ENCODE data around the gene NCOA4.
A peak's percentile ranks its signal among the peaks of the same experiment; 100 is the strongest.
"Not testable (repeated sequence)": the region's sequence is repeated elsewhere in the genome, so short reads cannot be mapped to it uniquely, and the experiment has no call there.

NCOA4 gene

GRCh38 chr10:46022978-46023702 is 7.3 kb downstream of the NCOA4 start:
- DNase-seq = peak; percentile 75

DNA sequence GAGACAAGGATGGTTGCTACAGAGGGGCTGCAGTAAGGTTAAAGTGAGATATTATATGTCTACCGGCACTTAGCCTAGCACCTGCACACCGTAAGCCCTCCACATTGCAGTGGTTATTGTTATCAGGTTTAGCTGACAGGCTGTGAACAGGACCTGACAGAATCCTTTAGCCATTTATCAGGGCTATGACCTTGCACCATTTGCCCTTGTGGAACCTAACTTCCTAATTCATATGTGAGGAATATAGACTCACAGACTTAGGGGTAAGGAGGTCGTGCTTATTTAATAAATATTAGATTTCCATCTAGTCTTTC is 10.1 kb downstream of the NCOA4 start:
- no peak for DNase-seq

- DNase-seq = no peak
These were observed 10.7 kb downstream of the NCOA4 start for GRCh38 chr10:46019569-46020343.

DNA sequence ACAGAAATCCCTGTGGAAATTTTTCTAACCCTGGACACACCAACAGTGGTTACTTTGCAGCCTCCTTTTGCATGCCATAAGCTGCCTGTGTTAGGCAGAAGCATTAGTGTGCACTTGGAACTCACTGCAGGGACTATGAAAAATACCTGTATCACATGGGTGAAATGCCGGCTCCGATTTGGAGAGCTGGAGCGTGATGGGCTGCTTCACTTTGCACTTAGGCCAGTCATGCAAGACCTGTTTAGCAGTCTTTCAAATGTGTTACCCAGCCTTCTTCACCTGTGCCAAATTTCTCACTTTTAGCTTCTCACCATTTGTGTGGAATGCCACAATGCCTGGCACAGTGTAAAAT is 11.3 kb downstream of the NCOA4 start:
- no peak for DNase-seq

GRCh38 chr10:46018453-46019176 is 11.8 kb downstream of the NCOA4 start:
- DNase-seq = no peak

DNA sequence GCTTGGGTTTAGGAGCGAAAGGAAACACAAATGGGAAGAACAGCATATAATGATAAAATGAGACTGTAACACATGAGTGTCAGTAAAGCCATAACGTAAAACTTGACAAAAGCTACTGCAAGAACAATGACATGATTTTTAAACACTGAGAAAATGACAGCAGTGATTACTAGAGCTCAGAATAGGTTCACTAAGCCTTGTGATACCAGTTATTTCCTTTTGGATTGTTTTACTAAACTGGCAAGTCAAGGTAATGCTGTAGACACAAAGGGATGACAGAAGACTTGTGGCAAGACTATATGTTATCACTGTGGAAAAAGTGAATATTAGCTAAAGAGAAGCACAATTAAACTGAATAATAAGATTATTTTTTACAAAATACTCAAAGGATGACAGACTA is 12.7 kb downstream of the NCOA4 start:
- no peak for DNase-seq

GRCh38 chr10:46016811-46017210 is 13.6 kb downstream of the NCOA4 start:
- DNase-seq = no peak

DNA sequence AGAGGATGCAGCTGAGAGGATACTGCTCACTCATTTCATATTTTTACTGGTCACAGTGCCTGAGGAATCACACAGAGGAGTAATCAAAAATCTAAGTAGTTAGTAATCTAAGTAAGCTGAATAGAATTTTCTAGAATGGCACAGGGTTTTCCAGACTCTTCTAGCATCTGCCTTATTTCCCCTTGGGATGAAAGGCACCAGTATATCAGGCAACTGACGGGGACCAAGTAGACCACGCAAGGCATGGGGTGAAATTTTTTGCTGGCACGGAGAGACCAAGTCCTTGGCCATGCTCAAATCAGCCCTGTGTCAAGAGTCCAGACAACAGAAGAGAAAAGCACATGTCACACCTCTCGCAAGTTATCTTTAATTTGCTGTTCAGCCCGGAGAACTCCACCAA is 14.2 kb downstream of the NCOA4 start:
- DNase-seq = no peak

DNA sequence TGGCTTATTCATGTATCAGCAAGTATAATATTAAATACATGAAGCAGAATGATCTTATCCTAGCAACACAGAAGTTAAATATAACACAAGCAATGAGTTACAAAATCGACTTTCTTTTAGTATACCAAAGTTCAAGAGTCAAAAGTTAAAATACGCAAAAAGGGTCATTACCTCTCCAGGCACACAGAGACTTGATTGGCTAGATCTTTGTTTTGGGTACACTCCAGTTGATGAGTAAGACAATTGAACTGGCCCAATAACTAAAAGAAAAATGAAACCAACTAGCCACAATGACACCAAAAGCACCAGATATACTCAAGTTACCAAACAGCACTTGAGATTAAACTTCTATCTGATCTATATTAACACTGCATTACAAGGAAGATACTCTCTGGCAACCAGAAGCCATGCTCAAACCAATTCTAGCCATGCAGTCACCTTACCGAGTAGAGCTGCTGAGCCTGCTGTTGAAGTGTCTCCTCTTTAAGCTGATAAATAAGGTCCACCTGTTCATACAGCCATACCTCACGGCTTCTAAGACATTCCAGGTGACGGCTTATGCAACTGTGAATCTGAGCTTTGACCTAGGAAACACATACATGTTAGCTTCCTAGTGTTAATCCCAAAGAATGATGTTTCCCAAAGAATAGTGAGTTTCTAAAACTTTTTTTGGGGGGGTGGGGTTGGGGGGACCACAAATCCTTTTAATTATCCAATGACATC is 15.6 kb downstream of the NCOA4 start:
- DNase-seq = no peak

GRCh38 chr10:46014206-46014605 is 16.2 kb downstream of the NCOA4 start:
- DNase-seq = no peak

DNA sequence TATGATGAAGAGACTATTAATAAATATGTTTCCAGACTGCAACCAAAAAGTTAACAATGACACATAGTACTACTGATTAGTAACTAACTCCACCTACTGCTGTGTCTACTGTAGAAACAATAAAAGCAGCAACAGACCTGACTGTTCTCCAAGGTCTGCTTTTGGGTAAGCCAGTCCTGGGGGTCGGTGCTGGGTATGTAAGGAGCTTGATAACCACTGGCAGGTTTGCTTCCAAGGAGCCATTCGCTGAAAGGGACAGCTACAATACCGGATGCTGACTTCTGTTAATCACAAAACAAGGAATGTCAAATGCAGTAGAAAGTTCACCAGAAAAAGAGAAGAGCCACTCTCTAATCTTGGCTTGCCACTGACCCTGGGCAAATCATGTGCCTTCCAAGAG is 17.7 kb downstream of the NCOA4 start:
- DNase-seq = no peak

DNA sequence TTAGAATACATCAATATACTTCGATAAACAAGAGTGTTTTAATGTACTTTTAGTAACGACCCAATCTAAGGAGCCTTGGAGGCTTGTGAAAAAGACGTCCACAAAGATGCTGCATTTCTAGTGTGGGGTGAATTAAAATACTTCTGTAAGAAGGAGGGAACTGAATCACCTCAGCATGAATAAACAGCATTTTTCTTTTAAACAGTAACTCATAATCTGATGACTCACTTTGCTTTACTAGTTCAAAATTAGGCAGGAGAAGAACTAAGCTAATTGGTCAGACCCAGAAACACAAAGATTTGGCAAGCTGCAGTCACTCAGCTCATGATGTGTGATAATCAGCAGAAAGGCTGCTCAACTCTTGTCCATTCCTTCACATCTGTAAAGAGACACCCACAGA is 24.2 kb downstream of the NCOA4 start:
- DNase-seq = no peak

DNA sequence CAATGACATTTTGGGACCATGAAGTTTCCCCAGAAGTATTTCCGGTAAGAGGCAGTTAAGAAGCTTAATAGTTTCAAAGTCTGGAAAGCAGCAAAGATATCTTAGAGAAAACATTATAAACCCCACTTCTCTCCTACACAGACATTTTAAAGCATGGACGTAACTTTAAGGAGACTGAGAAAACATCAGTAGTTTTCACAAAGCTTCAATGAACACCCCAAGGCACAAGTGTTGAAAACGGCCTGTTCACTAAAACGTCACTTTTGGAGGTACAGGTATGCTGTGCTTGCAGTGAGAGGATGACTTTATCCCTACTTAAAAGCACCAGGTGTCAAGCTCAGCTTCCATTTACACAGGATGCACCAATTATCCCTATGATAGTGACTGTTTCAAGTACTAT is 25.0 kb downstream of the NCOA4 start:
- no peak for DNase-seq

GRCh38 chr10:46004963-46005362 is 25.5 kb downstream of the NCOA4 start:
- DNase-seq = no peak

GRCh38 chr10:46002916-46003693 is 27.3 kb downstream of the NCOA4 start:
- DNase-seq = no peak

- DNase-seq = not testable (repeated sequence)
These were observed 28.2 kb downstream of the NCOA4 start for GRCh38 chr10:46002189-46002687.

DNA sequence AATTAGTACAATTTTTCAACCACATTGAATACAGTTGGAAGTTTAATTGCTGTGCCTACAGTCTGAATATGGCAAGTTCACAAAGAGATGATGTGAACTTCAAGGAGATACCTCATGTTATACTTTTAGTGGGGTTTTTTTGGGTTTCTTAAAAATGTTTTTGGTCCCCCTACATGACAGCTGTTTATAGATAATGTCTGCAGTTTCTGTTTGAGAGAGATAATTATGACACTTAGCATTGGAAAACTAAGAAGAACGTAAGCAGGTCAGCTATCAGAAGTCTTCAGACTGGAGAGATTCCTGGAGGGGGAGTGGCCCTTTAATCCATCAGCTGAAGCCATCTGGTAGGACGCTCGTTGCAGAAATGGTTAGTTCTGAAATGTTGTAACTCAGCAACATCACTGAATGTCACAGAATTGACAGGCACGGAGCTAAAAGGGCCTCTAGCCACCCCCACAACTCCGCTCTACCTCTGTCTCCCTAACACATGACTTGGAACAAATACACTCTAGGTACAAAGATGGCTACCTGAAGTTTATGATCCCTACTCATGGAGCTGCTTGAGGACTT is 29.2 kb downstream of the NCOA4 start:
- DNase-seq = no peak

DNA sequence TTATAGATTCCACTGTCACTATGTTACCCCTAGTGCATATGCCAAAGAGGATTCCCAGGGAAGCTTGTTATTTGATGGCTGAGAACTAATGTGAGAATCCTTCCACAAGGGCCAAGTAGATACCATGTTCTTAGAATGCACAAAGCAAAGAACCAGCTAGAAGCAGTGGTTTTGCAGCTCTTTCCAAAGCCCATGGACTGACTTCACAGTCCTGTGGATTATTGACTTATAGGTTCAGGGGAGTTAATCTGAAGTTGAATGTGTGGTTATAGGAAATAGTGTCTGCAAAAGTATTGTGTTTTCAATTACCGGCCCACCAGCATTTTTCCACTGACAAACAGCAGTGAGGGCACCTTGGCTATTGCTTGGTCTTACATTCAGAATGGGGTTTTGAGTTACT is 29.9 kb downstream of the NCOA4 start:
- DNase-seq = no peak

GRCh38 chr10:45999955-46000354 is 30.5 kb downstream of the NCOA4 start:
- not testable (repeated sequence) for DNase-seq

DNA sequence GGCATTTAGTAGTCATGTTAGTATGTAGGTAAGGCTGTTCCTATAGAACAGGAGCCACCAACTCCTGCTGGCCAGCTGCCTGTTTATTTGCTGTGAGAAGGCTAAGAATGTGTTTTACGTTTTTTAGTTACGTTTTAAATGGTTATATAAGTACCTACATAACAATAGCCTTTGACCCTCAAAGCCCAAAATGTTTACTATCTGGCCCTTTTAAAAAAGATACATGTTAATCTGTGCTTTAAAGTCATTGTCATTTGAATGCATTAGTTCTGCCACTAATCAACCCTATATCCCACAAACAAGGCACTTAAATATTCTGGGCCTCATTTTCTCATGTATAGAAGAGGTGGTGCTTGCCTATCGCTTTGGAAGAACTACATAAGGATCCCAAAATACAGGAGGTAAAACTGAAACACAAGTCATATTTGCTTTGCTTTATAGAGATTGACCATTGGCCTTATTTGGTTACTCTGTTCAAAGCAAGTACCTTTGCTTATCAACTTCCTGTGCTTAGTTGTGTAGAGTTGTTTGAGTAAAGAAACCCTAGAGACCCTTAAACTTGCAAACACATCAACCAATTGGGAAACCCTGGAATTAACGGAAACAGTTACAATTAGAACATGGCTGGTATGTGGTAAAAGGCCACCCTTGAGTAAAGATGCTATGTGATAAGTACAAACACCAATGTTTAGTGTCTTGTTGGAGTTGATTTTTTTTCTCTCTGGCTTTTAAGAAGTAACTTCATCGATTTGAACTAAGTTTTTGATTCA is 32.2 kb downstream of the NCOA4 start:
- no peak for DNase-seq

DNA sequence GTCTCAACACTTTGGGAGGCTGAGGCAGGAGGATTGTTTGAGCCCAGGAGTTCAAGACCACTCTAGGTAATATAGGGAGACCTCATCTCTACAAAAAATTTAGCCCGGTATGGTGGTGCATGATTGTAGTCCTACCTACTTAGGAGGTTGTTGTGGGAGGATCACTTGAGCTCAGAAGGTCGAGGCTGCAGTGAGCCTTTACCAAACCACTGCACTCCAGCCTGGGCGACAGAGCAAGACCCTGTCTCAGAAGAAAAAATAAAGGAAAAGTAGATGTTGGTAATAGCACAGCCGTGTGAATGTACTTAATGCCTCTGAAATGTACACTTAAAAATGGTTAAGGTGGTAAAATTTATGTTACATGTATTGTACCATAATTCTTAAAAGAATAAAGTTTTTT is 32.9 kb downstream of the NCOA4 start:
- DNase-seq = no peak
